Endodermal cell (in vitro differentiated cells): ENCODE measurements around the gene IFI44. TPM values are rescaled to one million over a fixed set of nuclear protein-coding genes. Genes with fewer than 3 reads are reported as not detected.

Experiments
- DNase-seq: peaks from one replicate; pipeline ENCODE4 v3.0.0-alpha.2; 2017
- H3K27ac ChIP-seq: 2 replicates; pipeline ENCODE4 v1.5.1; 2013; ENCODE audit warnings: mild to moderate bottlenecking, low read depth, low read length, moderate library complexity
- H3K27me3 ChIP-seq: 2 replicates; pipeline ENCODE4 v1.6.1; 2013; ENCODE audit warnings: mild to moderate bottlenecking, low read length, moderate library complexity; ENCODE audit not compliant: insufficient read depth, control insufficient read depth, poor library complexity, severe bottlenecking
- H3K36me3 ChIP-seq: 2 replicates; pipeline ENCODE4 v1.7.0; 2013; ENCODE audit warnings: mild to moderate bottlenecking, low read length, moderate library complexity; ENCODE audit not compliant: control insufficient read depth, insufficient read depth
- H3K4me1 ChIP-seq: one replicate; pipeline ENCODE4 v1.7.0; 2013; ENCODE audit warnings: low read length; ENCODE audit not compliant: control insufficient read depth, insufficient read depth
- H3K4me3 ChIP-seq: 2 replicates; pipeline ENCODE4 v1.5.1; 2013; ENCODE audit warnings: mild to moderate bottlenecking, low read length, moderate library complexity
- H3K9ac ChIP-seq: 2 replicates; pipeline ENCODE4 v1.6.1; 2013; ENCODE audit warnings: mild to moderate bottlenecking, low read length, moderate library complexity; ENCODE audit not compliant: poor library complexity, severe bottlenecking; ENCODE audit errors: extremely low read depth
- H3K9me3 ChIP-seq: 2 replicates; pipeline ENCODE4 v1.6.1; 2013; ENCODE audit warnings: mild to moderate bottlenecking, low read length, moderate library complexity; ENCODE audit not compliant: control insufficient read depth
- H3K27ac Mint-ChIP-seq: 2 replicates; pipeline ENCODE4 v1.8.0; 2020; ENCODE audit warnings: mixed read lengths
- H3K27me3 Mint-ChIP-seq: 2 replicates; pipeline ENCODE4 v1.8.0; 2021; ENCODE audit warnings: mild to moderate bottlenecking, mixed read lengths; ENCODE audit not compliant: insufficient read depth
- H3K36me3 Mint-ChIP-seq: 2 replicates; pipeline ENCODE4 v1.8.0; 2020; ENCODE audit warnings: low read depth, mixed read lengths
- H3K4me1 Mint-ChIP-seq: 2 replicates; pipeline ENCODE4 v1.8.0; 2020; ENCODE audit warnings: mixed read lengths
- H3K4me3 Mint-ChIP-seq: 2 replicates; pipeline ENCODE4 v1.8.0; 2020; ENCODE audit warnings: mild to moderate bottlenecking, moderate library complexity, mixed read lengths
- H3K9me3 Mint-ChIP-seq: 2 replicates; pipeline ENCODE4 v1.8.0; 2020; ENCODE audit warnings: mild to moderate bottlenecking, mixed read lengths
- CTCF ChIP-seq: fragments of 200-600 bp; sonication (generic); conservative IDR thresholded peaks from 2 replicates; pipeline ENCODE4 v1.5.0; 2021; ENCODE audit warnings: antibody characterized with exemption, mild to moderate bottlenecking
- WGBS, 2 experiments: methylation state at CpG; one replicate each; pipeline versions ENCODE4 v1.1.5 to v1.1.7; 2013; ENCODE audit warnings: missing lambda C conversion rate in 2 of 2, mixed read lengths in 1 of 2; ENCODE audit not compliant: insufficient coverage in 1 of 2, insufficient read length in 1 of 2; 5-methylcytosine and 5-hydroxymethylcytosine counted together
- total RNA-seq, 2 donors: library from RNA; stranded (reverse); fragmentation: NEBNext Ultra II Directional in 1 of 2; extraction: Animal tissue kit (Norgen Biotek cat#: 25700) in 1 of 2; gene quantifications; 2 replicates in 1 of 2; 3 replicates in 1 of 2; pipeline ENCODE4 v1.2.1, GENCODE V29; 2021

The IFI44 gene
- total RNA-seq, 2 donors from 2014 or later = not detected

GRCh38 chr1:78676993-78677392 is 27.4 kb downstream of the IFI44 start:
- H3K36me3 ChIP-seq = no peaks in the 10 kb centered on the region
- H3K4me1 ChIP-seq = no peaks in the 10 kb centered on the region
- Mint-ChIP-seq H3K36me3 (no peaks in the 10 kb centered on the region), H3K4me1 (no peaks in the 10 kb centered on the region), H3K27me3 (peaks cover under 1% of the 10 kb centered on the region), H3K9me3 (no peaks in the 10 kb centered on the region), H3K4me3 (no peak overlapping the region), H3K27ac (no peak overlapping the region)
- WGBS, 2 experiments = 81 to 100% methylated on average over 3 of the region's 3 CpGs
- no peak for DNase-seq
- no peaks in the 10 kb centered on the region for H3K27me3 ChIP-seq
- TF ChIP-seq CTCF = no peak
- no peak overlapping the region for H3K9ac ChIP-seq
- H3K27ac ChIP-seq = no peak overlapping the region
- H3K9me3 ChIP-seq = no peaks in the 10 kb centered on the region
- H3K4me3 ChIP-seq = no peak overlapping the region

GRCh38 chr1:78677788-78678187 is 28.2 kb downstream of the IFI44 start:
- no peaks in the 10 kb centered on the region for H3K4me1 Mint-ChIP-seq
- WGBS, 2 experiments = 83 to 94% methylated on average over 1 to 3 of the region's 3 CpGs
- H3K36me3 Mint-ChIP-seq = no peaks in the 10 kb centered on the region
- Histone ChIP-seq H3K4me3 (no peak overlapping the region), H3K36me3 (no peaks in the 10 kb centered on the region), H3K4me1 (no peaks in the 10 kb centered on the region), H3K27me3 (no peaks in the 10 kb centered on the region), H3K9me3 (no peaks in the 10 kb centered on the region), H3K9ac (no peak overlapping the region), H3K27ac (no peak overlapping the region)
- no peaks in the 10 kb centered on the region for H3K9me3 Mint-ChIP-seq
- no peak for DNase-seq
- no peak overlapping the region for H3K27ac Mint-ChIP-seq
- no peaks in the 10 kb centered on the region for H3K27me3 Mint-ChIP-seq
- no peak overlapping the region for H3K4me3 Mint-ChIP-seq
- TF ChIP-seq CTCF = no peak

- no peak overlapping the region for H3K4me3 ChIP-seq
- no peaks in the 10 kb centered on the region for H3K4me1 ChIP-seq
- no peak overlapping the region for H3K27ac ChIP-seq
- no peaks in the 10 kb centered on the region for H3K36me3 ChIP-seq
- DNase-seq = no peak
- Mint-ChIP-seq H3K36me3 (no peaks in the 10 kb centered on the region), H3K27ac (no peak overlapping the region), H3K4me1 (no peaks in the 10 kb centered on the region), H3K9me3 (no peaks in the 10 kb centered on the region), H3K4me3 (no peak overlapping the region), H3K27me3 (no peaks in the 10 kb centered on the region)
- no peak for TF ChIP-seq CTCF
- no peaks in the 10 kb centered on the region for H3K27me3 ChIP-seq
- H3K9me3 ChIP-seq = no peaks in the 10 kb centered on the region
- no peak overlapping the region for H3K9ac ChIP-seq
Measured at GRCh38 chr1:78678324-78678723, 28.7 kb downstream of the IFI44 start.
